Hepatocyte (in vitro differentiated cells): ENCODE measurements around the gene CRCP.

Source experiments
- EZH2phosphoT487 ChIP-seq: fragments of 200-600 bp; sonication (generic); IDR thresholded peaks from one replicate; pipeline ENCODE4 v1.6.1; 2018; ENCODE audit warnings: antibody characterized with exemption, mild to moderate bottlenecking, low read depth, moderate library complexity; ENCODE audit not compliant: unreplicated experiment, severe bottlenecking
- TF ChIP-seq, protein P1 (sequence below): fragments of 200-600 bp; sonication (generic); IDR thresholded peaks from 2 replicates; pipeline ENCODE4 v1.5.1; 2016; ENCODE audit warnings: antibody characterized with exemption, mild to moderate bottlenecking; ENCODE audit not compliant: poor library complexity

DNA sequence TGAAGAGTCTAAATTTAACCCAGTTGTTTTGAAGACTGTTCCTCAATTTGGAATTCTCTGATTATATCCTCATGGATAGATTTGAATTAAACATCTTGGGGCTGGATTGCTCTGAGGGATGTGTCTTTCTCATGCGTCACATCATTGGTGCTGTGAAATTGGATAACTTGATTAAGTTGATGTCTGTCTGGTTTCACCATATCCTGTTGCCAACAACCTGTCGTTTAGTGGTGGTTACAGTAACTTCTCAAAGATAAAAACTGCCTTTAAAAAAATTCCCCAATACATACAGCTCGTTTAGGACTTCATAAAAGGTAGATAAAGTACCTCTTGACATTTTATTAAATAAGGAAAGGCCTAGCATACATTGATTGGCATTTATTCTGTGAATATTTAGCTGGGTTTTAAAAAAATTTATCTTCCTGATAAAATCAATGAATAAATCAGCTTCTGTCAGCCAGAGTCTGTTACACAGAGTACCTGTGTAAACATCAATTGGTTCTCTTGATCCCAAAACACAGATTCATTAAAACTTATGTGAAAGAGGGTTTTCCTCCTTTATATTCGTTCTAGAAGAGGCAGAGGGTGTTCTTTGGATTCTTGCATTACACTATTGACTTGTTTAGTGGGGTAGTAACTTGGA, 10.5 kb downstream of the CRCP start:
- TF ChIP-seq, protein P1, sequence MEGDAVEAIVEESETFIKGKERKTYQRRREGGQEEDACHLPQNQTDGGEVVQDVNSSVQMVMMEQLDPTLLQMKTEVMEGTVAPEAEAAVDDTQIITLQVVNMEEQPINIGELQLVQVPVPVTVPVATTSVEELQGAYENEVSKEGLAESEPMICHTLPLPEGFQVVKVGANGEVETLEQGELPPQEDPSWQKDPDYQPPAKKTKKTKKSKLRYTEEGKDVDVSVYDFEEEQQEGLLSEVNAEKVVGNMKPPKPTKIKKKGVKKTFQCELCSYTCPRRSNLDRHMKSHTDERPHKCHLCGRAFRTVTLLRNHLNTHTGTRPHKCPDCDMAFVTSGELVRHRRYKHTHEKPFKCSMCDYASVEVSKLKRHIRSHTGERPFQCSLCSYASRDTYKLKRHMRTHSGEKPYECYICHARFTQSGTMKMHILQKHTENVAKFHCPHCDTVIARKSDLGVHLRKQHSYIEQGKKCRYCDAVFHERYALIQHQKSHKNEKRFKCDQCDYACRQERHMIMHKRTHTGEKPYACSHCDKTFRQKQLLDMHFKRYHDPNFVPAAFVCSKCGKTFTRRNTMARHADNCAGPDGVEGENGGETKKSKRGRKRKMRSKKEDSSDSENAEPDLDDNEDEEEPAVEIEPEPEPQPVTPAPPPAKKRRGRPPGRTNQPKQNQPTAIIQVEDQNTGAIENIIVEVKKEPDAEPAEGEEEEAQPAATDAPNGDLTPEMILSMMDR: no peak
- no peak for TF ChIP-seq EZH2phosphoT487
